CD4-positive, alpha-beta T cell treated with Interleukin-1 beta for 1 hour (primary cell): ENCODE results near the gene CCDC158.
"Not testable (repeated sequence)": the region's sequence is repeated elsewhere in the genome, so short reads cannot be mapped to it uniquely, and the experiment has no call there.

Experiments used
- DNase-seq, 2 donors: peaks; one replicate each; pipeline ENCODE4 v3.0.0-alpha.2; 2020 to 2022

CCDC158 gene

GRCh38 chr4:76429636-76430035, 8.7 kb upstream of the CCDC158 start:
- no peak for DNase-seq

GRCh38 chr4:76426272-76426671, 5.3 kb upstream of the CCDC158 start:
- DNase-seq = no peak

GRCh38 chr4:76423159-76423558, 2.2 kb upstream of the CCDC158 start:
- not testable (repeated sequence) for DNase-seq

- no peak for DNase-seq
These were observed 666 bp downstream of the CCDC158 start for GRCh38 chr4:76420188-76420761.

GRCh38 chr4:76410636-76411035, 10.3 kb downstream of the CCDC158 start:
- no peak for DNase-seq

GRCh38 chr4:76407440-76408119, 13.4 kb downstream of the CCDC158 start:
- no peak for DNase-seq

GRCh38 chr4:76406081-76406480, 14.9 kb downstream of the CCDC158 start:
- no peak for DNase-seq

GRCh38 chr4:76401654-76402053, 19.3 kb downstream of the CCDC158 start:
- DNase-seq = no peak

GRCh38 chr4:76388160-76388908, 32.6 kb downstream of the CCDC158 start:
- DNase-seq = no peak

GRCh38 chr4:76386566-76387305, 34.2 kb downstream of the CCDC158 start:
- DNase-seq = peak in 1 of 2 donors; percentile 9

GRCh38 chr4:76385974-76386373, 35.0 kb downstream of the CCDC158 start:
- DNase-seq = no peak

- no peak for DNase-seq
These were observed 36.9 kb downstream of the CCDC158 start for GRCh38 chr4:76384052-76384451.

GRCh38 chr4:76383001-76383400, 37.9 kb downstream of the CCDC158 start:
- no peak for DNase-seq

GRCh38 chr4:76381986-76382385, 39.0 kb downstream of the CCDC158 start:
- DNase-seq = no peak

- DNase-seq = no peak
These were observed 40.4 kb downstream of the CCDC158 start for GRCh38 chr4:76380561-76380960.

- peak; percentile 19 to 41 for DNase-seq
These were observed 43.0 kb downstream of the CCDC158 start for GRCh38 chr4:76377911-76378310.

GRCh38 chr4:76377481-76377901, 43.5 kb downstream of the CCDC158 start:
- DNase-seq = no peak

GRCh38 chr4:76376534-76376933, 44.4 kb downstream of the CCDC158 start:
- DNase-seq = no peak

GRCh38 chr4:76375703-76376102, 45.2 kb downstream of the CCDC158 start:
- no peak for DNase-seq

- DNase-seq = no peak
These were observed 46.1 kb downstream of the CCDC158 start for GRCh38 chr4:76374798-76375197.

GRCh38 chr4:76373919-76374552, 46.9 kb downstream of the CCDC158 start:
- no peak for DNase-seq

- no peak for DNase-seq
These were observed 54.2 kb downstream of the CCDC158 start for GRCh38 chr4:76366737-76367136.

GRCh38 chr4:76365636-76366035, 55.3 kb downstream of the CCDC158 start:
- DNase-seq = no peak
